Cardiac muscle cell (in vitro differentiated cells and primary cell): Measurements from ENCODE around the gene GPR55. TPM values are rescaled to one million over a fixed set of nuclear protein-coding genes. Genes with fewer than 3 reads are reported as not detected.

ENCODE experiments used
- DNase-seq, 2 donors: peaks; one replicate each; pipeline versions ENCODE4 v3.0.0 to v3.0.0-alpha.2; 2010 to 2017; ENCODE audit warnings: low read depth in 1 of 2, low spot score in 1 of 2
- H3K27ac ChIP-seq: fragments of 200-600 bp; sonication (generic); 2 replicates; pipeline ENCODE4 v1.5.1; 2016
- H3K27me3 ChIP-seq: fragments of 200-600 bp; sonication (generic); 2 replicates; pipeline ENCODE4 v1.6.0; 2016; ENCODE audit warnings: control low read depth
- H3K36me3 ChIP-seq: fragments of 200-600 bp; sonication (generic); 2 replicates; pipeline ENCODE4 v1.5.1; 2016; ENCODE audit warnings: control low read depth
- H3K4me1 ChIP-seq: fragments of 200-600 bp; sonication (generic); 2 replicates; pipeline ENCODE4 v1.8.1; 2017; ENCODE audit warnings: low read depth, mild to moderate bottlenecking, mixed run types
- H3K4me3 ChIP-seq: fragments of 200-600 bp; sonication (generic); 2 replicates; pipeline ENCODE4 v1.5.1; 2016; ENCODE audit warnings: mild to moderate bottlenecking
- H3K9me3 ChIP-seq: fragments of 200-600 bp; sonication (generic); 2 replicates; pipeline ENCODE4 v1.5.1; 2017; ENCODE audit warnings: low read depth, mild to moderate bottlenecking, control low read depth
- CTCF ChIP-seq: IDR thresholded peaks from 2 replicates; pipeline ENCODE4 v1.5.1; 2012; ENCODE audit warnings: low read depth, mild to moderate bottlenecking, low read length
- polyA plus RNA-seq: library from polyadenylated mRNA; unstranded; fragments of >200 nt; fragmentation: Nextera tagmentation; extraction: Ambion mirVana; gene quantifications from 2 replicates; pipeline ENCODE4 v1.2.1, GENCODE V29; 2016
- total RNA-seq: library from RNA; depleted of rRNA; stranded (reverse); fragments of >200 nt; gene quantifications from 2 replicates; pipeline ENCODE4 v1.2.3, GENCODE V29; 2016

Gene GPR55
- total and polyA plus RNA-seq, 2 experiments from 2014 or later = not detected

GRCh38 chr2:230967113-230967512 lies 42.1 kb upstream of the GPR55 start:
- no peak for DNase-seq

GRCh38 chr2:230964136-230964730 lies 39.2 kb upstream of the GPR55 start:
- Histone ChIP-seq H3K4me1 (no peaks in the 10 kb centered on the region), H3K36me3 (no peaks in the 10 kb centered on the region), H3K27me3 (no peaks in the 10 kb centered on the region), H3K4me3 (no peak overlapping the region), H3K27ac (no peak overlapping the region), H3K9me3 (no peaks in the 10 kb centered on the region)
- TF ChIP-seq CTCF = no peak
- no peak for DNase-seq

More at GRCh38 chr2:230967113-230967512, 42.1 kb upstream of the GPR55 start:
- H3K4me1 ChIP-seq = no peaks in the 10 kb centered on the region
- no peaks in the 10 kb centered on the region for H3K36me3 ChIP-seq
- H3K4me3 ChIP-seq = no peak overlapping the region
- no peaks in the 10 kb centered on the region for H3K9me3 ChIP-seq
- H3K27me3 ChIP-seq = no peaks in the 10 kb centered on the region
- H3K27ac ChIP-seq = no peak overlapping the region
- TF ChIP-seq CTCF = no peak

DNA sequence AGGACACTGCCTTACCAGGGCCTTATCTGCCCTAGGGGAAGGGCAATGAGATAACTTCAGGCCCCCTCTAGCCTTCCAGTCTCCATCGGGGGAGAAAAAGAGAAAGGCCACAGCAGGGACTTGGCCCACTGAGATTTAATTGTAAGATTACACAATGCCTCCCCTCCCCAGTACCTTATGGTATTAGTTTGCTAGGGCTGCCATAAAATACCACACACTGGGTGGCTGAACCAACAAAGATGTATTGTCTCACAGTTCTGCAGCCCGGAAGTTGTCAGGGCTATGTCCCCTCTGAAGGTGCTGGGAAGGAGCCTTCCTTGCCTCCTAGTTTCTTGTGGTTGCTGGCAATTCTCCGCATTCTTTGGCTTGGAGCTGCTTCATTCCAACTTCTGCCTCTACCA lies 36.0 kb upstream of the GPR55 start:
- no peak overlapping the region for H3K27ac ChIP-seq
- no peak overlapping the region for H3K4me3 ChIP-seq
- TF ChIP-seq CTCF = no peak
- DNase-seq = peak in 1 of 2 donors; percentile 94
- H3K36me3 ChIP-seq = no peaks in the 10 kb centered on the region
- H3K9me3 ChIP-seq = no peaks in the 10 kb centered on the region
- peaks cover 19% of the 10 kb centered on the region for H3K27me3 ChIP-seq
- no peaks in the 10 kb centered on the region for H3K4me1 ChIP-seq

DNA sequence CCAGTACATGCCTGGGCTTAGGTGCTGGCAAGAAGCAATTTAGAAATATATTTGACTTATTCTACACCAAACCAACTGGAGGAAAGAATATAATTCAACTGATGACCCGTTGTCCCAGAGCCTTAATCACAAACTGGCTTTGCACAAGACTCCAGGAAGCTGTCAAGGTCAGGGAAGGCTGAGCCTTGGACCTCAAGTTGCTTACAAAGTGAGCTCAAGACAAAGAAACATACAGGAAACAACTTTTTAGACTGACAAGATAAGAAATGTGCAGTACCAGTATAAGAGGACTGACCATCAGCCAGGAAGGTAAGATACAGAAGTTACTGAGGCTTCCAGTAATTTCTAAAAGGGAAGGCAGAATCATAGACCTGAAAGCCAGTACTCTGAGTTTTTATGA lies 35.0 kb upstream of the GPR55 start:
- Histone ChIP-seq H3K27ac (no peak overlapping the region), H3K4me1 (no peaks in the 10 kb centered on the region), H3K4me3 (no peak overlapping the region), H3K36me3 (no peaks in the 10 kb centered on the region), H3K27me3 (peaks cover 19% of the 10 kb centered on the region), H3K9me3 (no peaks in the 10 kb centered on the region)
- DNase-seq = peak in 1 of 2 donors; percentile 40
- TF ChIP-seq CTCF = no peak

DNA sequence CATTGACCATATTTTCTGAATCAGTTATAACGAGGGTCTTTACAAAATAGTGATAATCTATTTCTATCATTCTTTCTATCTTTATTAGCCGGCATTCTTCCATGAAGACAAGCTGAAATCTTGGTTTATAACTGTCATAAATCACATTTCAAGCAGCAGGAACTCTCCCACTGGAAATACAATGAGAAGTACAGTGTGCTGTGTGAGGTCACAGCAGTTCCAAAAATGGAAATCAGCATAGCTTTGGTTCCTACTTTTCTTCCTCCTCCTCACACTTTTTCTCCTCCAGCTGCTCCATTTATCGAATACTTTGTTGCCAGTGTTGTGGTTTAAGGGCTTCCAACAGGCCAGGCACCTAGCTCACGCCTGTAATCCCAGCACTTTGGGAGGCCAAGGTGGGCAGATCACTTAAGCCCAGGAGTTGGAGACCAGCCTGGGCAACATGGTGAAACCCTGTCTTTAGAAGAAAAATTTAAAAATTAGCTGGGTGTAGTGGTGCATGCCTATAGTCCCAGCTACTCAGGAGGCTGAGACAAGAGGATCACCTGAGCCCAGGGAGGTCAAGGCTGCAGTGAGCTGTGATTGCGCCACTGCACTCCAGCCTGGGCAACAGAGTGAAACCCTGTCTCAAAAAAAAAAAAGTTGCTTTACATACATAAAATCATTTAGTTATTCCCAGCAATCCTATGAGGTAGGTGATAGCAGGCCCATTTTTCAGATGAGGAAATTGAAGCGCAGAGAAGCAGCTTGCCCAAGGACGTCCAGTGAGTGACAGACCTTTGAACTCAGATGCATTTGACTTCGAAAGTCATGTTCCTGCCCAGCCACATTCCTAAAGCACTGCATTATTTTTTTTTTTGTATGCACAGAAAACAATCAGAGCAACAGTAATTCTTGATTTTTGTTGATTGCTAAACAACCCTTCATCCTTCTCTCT lies 34.0 kb upstream of the GPR55 start:
- H3K36me3 ChIP-seq = no peaks in the 10 kb centered on the region
- DNase-seq = no peak

More for the DNA sequence above, 34.0 kb upstream of the GPR55 start:
- Histone ChIP-seq H3K27ac (no peak overlapping the region), H3K4me3 (no peak overlapping the region), H3K4me1 (no peaks in the 10 kb centered on the region), H3K9me3 (no peaks in the 10 kb centered on the region), H3K27me3 (peaks cover 19% of the 10 kb centered on the region)
- TF ChIP-seq CTCF = no peak
